T-helper 17 cell (primary cell): ENCODE measurements around the gene RNF144A. TPM values are rescaled to one million over a fixed set of nuclear protein-coding genes. Genes with fewer than 3 reads are reported as not detected.

Source experiments
- ATAC-seq: fragments of 150-1000 bp; cut with Tn5 transposase; 2 replicates; pipeline ENCODE4 v1.10.0; 2021; ENCODE audit warnings: mild to moderate bottlenecking, moderate library complexity
- DNase-seq, 3 donors: peaks; one replicate each; pipeline versions ENCODE4 v3.0.0 to v3.0.0-alpha.2; 2020 to 2021
- H3K9me3 ChIP-seq: one replicate; pipeline ENCODE4 v1.7.0; 2013; ENCODE audit warnings: low read length, mild to moderate bottlenecking; ENCODE audit not compliant: control insufficient read depth, poor library complexity, severe bottlenecking
- H3K27ac Mint-ChIP-seq: one replicate; pipeline ENCODE4 v1.8.0; 2022; ENCODE audit warnings: mild to moderate bottlenecking, moderate library complexity, mixed read lengths
- H3K27me3 Mint-ChIP-seq: one replicate; pipeline ENCODE4 v1.8.0; 2022; ENCODE audit warnings: mixed read lengths
- H3K36me3 Mint-ChIP-seq: one replicate; pipeline ENCODE4 v1.8.0; 2022; ENCODE audit warnings: low read depth, mixed read lengths
- H3K4me1 Mint-ChIP-seq: one replicate; pipeline ENCODE4 v1.8.0; 2022; ENCODE audit warnings: mild to moderate bottlenecking, mixed read lengths
- H3K4me3 Mint-ChIP-seq: one replicate; pipeline ENCODE4 v1.8.0; 2022; ENCODE audit warnings: mild to moderate bottlenecking, moderate library complexity, mixed read lengths
- total RNA-seq, 4 donors: library from RNA in 2 of 4; stranded (reverse) in 2 of 4; gene quantifications; one replicate each; pipeline ENCODE4 v1.2.3 and lab custom pipeline; 2022 to 2026

Gene RNF144A
- total RNA-seq, 2 donors from 2014 or later: 15.1 to 21.4 TPM

DNA sequence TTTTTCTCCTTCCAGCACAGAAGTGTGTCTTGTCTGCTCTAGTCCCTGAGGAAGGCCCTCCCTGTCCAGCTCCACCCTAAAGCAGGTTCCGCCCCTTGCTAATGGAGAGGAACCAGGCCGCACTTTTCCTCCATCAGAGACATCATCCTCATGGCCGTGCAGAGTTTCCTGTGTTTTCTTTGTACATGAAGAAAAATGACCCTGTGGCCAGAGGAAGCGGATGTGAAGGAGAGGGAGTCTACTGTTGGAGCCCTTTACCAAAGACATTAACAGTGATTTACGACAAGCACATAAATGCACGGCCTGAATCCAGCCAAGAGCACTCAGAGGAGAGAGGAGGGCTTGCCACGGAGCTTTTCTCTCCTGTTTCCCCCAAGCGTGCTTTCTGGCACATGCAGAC lies 109.5 kb downstream of the RNF144A start:
- H3K4me3 Mint-ChIP-seq: no peak overlapping the region
- peaks cover 5% of the 10 kb centered on the region for H3K4me1 Mint-ChIP-seq
- no peaks in the 10 kb centered on the region for H3K27me3 Mint-ChIP-seq
- H3K9me3 ChIP-seq: no peaks in the 10 kb centered on the region
- DNase-seq (no peak), ATAC-seq (no peak)
- peaks cover 3% of the 10 kb centered on the region for H3K36me3 Mint-ChIP-seq
- no peak overlapping the region for H3K27ac Mint-ChIP-seq

DNA sequence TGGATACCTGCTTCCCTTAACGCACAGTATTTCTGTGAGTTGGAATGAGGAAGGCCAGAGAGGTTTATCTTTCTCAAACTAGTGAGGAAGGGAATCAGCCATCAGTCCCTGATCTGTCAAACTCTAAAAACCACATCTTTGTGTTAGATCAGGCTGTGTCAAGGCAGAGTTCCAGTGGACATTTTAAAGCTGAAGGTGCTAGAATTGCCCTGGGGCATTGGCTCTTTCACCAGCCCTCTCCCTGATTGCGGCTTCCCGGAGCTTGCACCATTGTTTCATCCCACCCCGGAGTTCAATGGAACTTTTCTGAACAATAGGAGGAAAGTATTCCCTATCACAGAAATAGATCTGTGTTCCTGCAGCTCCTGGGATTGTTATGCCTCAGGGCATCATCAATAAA lies 110.2 kb downstream of the RNF144A start:
- no peak overlapping the region for H3K4me3 Mint-ChIP-seq
- peaks cover 3% of the 10 kb centered on the region for H3K36me3 Mint-ChIP-seq
- no peaks in the 10 kb centered on the region for H3K27me3 Mint-ChIP-seq
- ATAC-seq (no peak), DNase-seq (no peak)
- peak overlapping the region; percentile 45 for H3K27ac Mint-ChIP-seq
- H3K9me3 ChIP-seq: no peaks in the 10 kb centered on the region
- peaks cover 5% of the 10 kb centered on the region for H3K4me1 Mint-ChIP-seq

DNA sequence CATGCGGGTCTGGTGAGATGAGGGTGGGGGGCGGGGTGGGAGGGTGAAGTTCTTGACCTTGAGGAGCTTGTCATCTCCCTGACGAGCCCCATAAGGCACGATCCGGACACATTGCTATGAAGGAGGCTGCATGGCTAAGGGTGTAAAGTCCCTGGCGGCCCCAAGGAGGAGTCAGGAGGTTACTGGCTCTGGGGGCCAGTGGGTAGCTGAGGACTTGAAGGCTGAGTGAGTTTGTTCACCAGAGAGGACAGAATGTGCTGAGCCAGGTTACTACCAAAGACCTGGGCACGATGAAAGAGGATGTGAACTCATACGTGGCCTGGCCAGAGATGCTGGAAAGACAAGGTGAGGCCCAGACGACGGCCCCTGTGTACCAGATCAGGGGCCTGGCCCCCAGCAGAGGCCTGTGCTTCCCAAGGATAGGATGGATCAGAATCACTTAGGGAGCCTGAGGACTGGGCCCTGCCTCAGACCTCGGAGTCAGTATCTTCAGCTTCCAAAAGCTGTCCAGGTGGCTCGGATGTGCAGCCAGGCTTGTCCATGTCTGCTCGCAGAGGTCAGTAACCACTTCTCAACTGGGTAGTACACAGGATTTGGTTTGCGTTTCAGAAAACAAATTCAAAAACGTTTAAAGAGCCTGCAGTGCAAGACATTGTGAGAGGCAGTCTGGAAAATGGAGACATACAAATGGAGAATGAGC lies 110.9 kb downstream of the RNF144A start:
- no peak for ATAC-seq
- no peaks in the 10 kb centered on the region for H3K27me3 Mint-ChIP-seq
- no peak overlapping the region for H3K4me3 Mint-ChIP-seq
- no peaks in the 10 kb centered on the region for H3K9me3 ChIP-seq
- peak overlapping the region; percentile 45 for H3K27ac Mint-ChIP-seq
- peaks cover 3% of the 10 kb centered on the region for H3K36me3 Mint-ChIP-seq
- no peak for DNase-seq
- H3K4me1 Mint-ChIP-seq: peaks cover 7% of the 10 kb centered on the region

- H3K4me1 Mint-ChIP-seq: peaks cover 7% of the 10 kb centered on the region
- H3K4me3 Mint-ChIP-seq: no peak overlapping the region
- no peak for ATAC-seq
- H3K27me3 Mint-ChIP-seq: no peaks in the 10 kb centered on the region
- DNase-seq: no peak
- no peaks in the 10 kb centered on the region for H3K9me3 ChIP-seq
- peaks cover 3% of the 10 kb centered on the region for H3K36me3 Mint-ChIP-seq
- H3K27ac Mint-ChIP-seq: no peak overlapping the region
These were observed 111.6 kb downstream of the RNF144A start for GRCh38 chr2:7028846-7029245.

DNA sequence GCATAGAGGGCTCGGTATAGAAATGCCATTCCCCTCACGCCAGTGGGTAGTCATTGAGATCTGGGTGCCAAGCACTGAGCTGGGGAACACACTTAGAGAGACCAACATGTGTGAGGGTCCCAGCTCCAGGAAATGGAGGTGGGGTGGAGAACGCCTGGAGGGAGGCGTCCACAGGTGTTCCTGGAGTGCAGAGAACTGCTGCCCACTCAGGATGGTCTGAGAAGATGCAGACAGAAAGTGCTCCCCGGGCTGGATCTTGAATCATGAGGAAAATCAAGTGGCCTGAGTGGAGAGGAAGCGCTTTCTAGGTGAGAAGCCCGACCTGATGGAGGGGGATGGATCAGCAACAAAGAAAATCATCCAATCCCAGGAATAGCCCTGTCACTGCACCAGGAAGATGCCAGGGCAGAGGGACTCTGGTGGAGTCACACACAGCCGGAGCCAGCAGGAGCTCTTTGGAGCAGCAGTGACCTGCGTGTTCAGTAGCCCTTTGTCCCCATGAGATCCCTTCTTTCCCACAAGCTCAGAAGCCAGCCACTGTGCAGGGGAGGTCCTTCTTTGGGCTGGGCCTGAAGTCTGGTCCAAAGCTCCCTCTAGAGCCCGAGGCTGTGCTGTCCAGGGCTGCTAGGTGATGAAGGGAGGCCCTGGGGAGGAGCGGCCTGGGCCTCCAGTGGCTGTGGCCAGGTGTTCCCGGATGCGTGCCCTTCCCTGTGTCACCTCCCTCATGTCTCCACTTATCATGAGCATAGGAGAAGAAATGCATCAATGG lies 112.3 kb downstream of the RNF144A start:
- Mint-ChIP-seq H3K4me1 (peaks cover 7% of the 10 kb centered on the region), H3K27ac (no peak overlapping the region), H3K4me3 (no peak overlapping the region), H3K36me3 (peaks cover 3% of the 10 kb centered on the region), H3K27me3 (no peaks in the 10 kb centered on the region)
- no peak for ATAC-seq
- no peak for DNase-seq
- no peaks in the 10 kb centered on the region for H3K9me3 ChIP-seq

GRCh38 chr2:7030810-7031209 lies 113.6 kb downstream of the RNF144A start:
- peaks cover 9% of the 10 kb centered on the region for H3K4me1 Mint-ChIP-seq
- H3K4me3 Mint-ChIP-seq: no peak overlapping the region
- ATAC-seq (no peak), DNase-seq (no peak)
- H3K36me3 Mint-ChIP-seq: peaks cover 5% of the 10 kb centered on the region
- H3K27me3 Mint-ChIP-seq: no peaks in the 10 kb centered on the region
- H3K9me3 ChIP-seq: no peaks in the 10 kb centered on the region
- H3K27ac Mint-ChIP-seq: peak overlapping the region; percentile 63

DNA sequence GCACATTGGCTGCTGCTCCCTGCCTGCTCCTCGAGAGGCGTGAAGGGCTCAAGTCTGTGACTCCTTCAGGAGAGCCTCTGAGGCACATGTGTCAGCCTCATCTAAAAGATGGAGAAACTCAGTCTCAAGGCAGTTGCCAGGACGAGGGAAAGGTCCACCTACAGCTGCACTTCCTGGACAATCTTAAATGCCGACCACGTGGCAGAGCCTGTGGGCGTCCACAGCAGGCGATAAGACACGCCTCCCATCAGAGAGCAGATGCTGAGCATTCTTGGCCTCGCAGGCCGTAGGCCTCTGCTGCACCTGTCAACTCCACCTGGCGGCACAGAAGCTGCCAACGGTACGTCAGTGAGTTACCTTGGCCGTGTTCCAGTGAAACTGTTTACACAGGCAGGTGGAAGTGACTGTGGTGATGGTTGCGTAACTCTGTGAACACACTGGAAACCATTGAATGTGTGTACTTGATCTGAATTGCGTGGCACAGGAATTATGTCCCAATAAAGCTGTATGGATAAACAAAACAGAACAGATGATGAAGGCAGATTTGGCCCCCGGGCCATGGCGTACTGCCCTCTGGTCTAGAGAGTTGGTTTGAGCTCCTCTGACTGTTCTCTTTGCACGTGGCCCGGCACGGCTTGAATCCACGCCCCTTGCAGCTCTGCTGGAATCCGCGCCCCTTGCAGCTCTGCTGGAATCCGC lies 114.5 kb downstream of the RNF144A start:
- H3K9me3 ChIP-seq: no peaks in the 10 kb centered on the region
- Mint-ChIP-seq H3K4me3 (no peak overlapping the region), H3K27ac (peak overlapping the region; percentile 63), H3K27me3 (no peaks in the 10 kb centered on the region), H3K36me3 (peaks cover 5% of the 10 kb centered on the region), H3K4me1 (peaks cover 9% of the 10 kb centered on the region)
- ATAC-seq: peak; percentile 99
- peak in 2 of 3 donors; percentile 31 to 49 for DNase-seq

- no peak overlapping the region for H3K4me3 Mint-ChIP-seq
- H3K27ac Mint-ChIP-seq: peak overlapping the region; percentile 63
- H3K36me3 Mint-ChIP-seq: peaks cover 2% of the 10 kb centered on the region
- peaks cover 9% of the 10 kb centered on the region for H3K4me1 Mint-ChIP-seq
- DNase-seq (no peak), ATAC-seq (no peak)
- no peaks in the 10 kb centered on the region for H3K27me3 Mint-ChIP-seq
- H3K9me3 ChIP-seq: no peaks in the 10 kb centered on the region
These were observed 115.2 kb downstream of the RNF144A start for GRCh38 chr2:7032371-7032770.

DNA sequence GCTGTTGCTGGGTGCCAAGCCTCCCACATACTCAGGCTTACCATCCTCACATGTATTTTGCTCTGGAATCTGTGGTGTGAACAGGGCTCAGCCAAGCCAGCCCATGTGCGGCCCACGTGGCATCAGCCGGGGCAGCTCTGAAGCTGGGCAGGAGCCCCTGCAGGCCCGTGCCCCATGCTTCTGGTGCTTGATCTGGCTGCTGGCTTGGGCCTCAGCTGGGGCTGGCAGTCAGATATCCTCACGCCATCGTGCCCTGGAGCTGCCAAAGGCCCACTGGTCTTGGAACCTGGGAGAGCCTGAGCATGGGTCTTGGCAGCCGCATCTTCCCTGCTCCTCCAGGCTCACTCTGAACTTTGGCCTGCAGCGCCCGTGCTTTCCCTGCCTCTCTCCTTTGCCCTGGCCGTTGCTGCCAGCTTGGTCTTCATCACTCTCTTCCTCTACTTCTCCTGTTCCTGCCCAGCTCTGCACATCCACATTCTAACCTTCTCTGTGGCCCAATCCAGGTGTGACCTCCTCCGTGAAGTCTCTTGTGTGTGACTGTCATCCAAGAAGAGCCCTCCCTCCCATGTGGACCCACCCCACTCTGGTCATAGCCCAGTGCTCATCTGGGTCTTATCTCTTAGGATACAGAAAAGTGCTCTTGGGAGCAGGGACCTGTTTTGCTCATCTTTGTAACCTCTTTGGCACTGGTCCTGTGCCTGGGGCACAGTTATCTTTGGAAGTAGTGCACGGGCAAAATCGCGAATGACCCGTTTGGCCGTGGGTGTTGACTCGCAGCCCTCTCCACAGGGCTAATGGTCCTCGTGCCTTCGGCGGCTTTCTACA lies 116.1 kb downstream of the RNF144A start:
- peaks cover 11% of the 10 kb centered on the region for H3K4me1 Mint-ChIP-seq
- no peaks in the 10 kb centered on the region for H3K9me3 ChIP-seq

DNA sequence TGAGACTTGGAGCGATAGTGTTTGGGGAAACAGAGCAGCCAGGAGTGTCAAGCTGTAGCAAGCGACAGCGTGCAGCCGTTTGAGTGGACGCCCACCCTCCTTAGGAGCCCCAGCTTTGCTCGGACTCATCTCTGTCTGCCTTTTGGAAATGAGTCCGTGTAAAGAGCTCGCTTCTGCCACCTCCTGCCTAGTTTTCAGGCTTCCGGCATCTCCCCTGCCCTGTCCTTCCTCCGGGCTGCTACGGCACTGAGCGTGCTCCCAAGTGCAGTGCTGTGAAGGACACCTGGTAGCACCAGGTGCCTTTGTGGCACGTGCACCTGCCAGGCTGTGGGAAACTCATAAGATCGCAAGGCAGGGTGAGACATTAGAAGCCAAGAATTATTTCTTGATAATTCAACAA lies 117.1 kb downstream of the RNF144A start:
- Mint-ChIP-seq H3K27ac (peak overlapping the region; percentile 57), H3K4me1 (peaks cover 11% of the 10 kb centered on the region), H3K4me3 (no peak overlapping the region), H3K27me3 (no peaks in the 10 kb centered on the region), H3K36me3 (peaks cover 9% of the 10 kb centered on the region)
- ATAC-seq (no peak), DNase-seq (no peak)
- H3K9me3 ChIP-seq: no peaks in the 10 kb centered on the region

More for the DNA sequence above, 116.1 kb downstream of the RNF144A start:
- Mint-ChIP-seq H3K27me3 (no peaks in the 10 kb centered on the region), H3K27ac (peak overlapping the region; percentile 57), H3K4me3 (no peak overlapping the region), H3K36me3 (peaks cover 2% of the 10 kb centered on the region)
- DNase-seq (no peak), ATAC-seq (no peak)

GRCh38 chr2:7035884-7036283 lies 118.7 kb downstream of the RNF144A start:
- Mint-ChIP-seq H3K4me3 (no peak overlapping the region), H3K4me1 (peaks cover 11% of the 10 kb centered on the region), H3K27me3 (no peaks in the 10 kb centered on the region), H3K36me3 (peaks cover 10% of the 10 kb centered on the region), H3K27ac (no peak overlapping the region)
- H3K9me3 ChIP-seq: no peaks in the 10 kb centered on the region
- ATAC-seq (no peak), DNase-seq (no peak)

DNA sequence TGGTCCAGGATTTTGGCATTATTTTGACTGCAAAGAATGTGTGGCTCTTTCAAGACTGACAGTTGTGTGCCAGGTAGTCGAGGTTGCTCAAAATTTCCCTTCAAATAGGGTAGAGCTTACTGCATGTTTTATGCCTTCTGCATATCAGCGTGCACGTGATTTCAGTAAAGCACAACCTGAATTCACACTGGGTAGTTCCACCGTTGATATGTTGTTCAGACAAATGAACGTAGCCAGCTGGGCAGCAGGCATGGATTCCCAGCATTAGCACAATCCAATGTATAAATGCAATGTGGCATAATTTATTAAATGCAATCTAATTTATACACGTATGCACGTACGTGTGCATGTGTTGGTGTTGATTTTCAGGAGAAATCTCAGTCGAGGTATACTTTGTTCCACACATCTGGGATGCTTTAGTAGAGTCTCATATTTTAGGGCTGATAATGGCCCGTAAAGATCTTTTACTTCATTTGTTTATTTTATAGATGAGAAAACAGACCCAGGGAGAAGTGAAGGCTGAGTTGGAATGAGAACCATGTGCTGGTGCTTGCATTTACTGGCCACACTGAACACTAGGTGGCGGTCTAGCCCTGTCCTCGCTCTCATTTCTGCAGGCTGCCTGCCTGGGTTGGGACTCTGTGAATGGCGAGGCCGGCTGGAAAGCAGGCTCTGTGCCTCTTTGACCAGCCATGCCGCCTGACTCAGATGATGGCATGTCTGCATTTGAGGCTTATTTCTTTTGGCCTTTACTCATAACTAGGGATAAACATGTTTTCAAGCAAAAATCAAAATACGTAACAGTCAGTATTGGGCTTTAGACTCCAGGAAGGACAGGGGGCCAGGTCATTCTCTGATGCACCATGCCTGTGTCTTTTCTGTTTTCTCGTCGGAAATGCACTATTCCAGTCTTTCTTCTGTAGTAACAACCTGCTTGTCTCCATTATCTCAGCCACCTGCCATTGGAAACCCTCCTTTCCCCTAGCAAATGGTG lies 120.4 kb downstream of the RNF144A start:
- Mint-ChIP-seq H3K27ac (peak overlapping the region; percentile 12), H3K27me3 (no peaks in the 10 kb centered on the region), H3K36me3 (peaks cover 12% of the 10 kb centered on the region), H3K4me3 (no peak overlapping the region), H3K4me1 (peaks cover 4% of the 10 kb centered on the region)
- no peaks in the 10 kb centered on the region for H3K9me3 ChIP-seq
- peak in 1 of 3 donors; percentile 38 for DNase-seq
- peak; percentile 77 for ATAC-seq
